Naive thymus-derived CD4-positive, alpha-beta T cell (primary cell): ENCODE results near the gene ERVH48-1. TPM values are rescaled to one million over a fixed set of nuclear protein-coding genes. Genes with fewer than 3 reads are reported as not detected.
"Not testable (repeated sequence)": the region's sequence is repeated elsewhere in the genome, so short reads cannot be mapped to it uniquely, and the experiment has no call there.

Experiments
- ATAC-seq: fragments of 150-1000 bp; cut with Tn5 transposase; 2 replicates; pipeline ENCODE4 v1.10.0; 2021; ENCODE audit warnings: mild to moderate bottlenecking, moderate library complexity
- CTCF ChIA-PET: fragments of 350-600 bp; sonication (Branson Sonifier 250); formaldehyde crosslinking; loops from one replicate; lab custom pipeline; 2021; ENCODE audit warnings: antibody characterized with exemption; lab: Charles Lee
- POLR2A ChIA-PET: fragments of 350-600 bp; sonication (Branson Sonifier 250); formaldehyde crosslinking; loops from one replicate; lab custom pipeline; 2021; ENCODE audit warnings: antibody characterized with exemption, inconsistent platforms; lab: Charles Lee
- DNase-seq, 9 donors: peaks; one replicate each; pipeline versions ENCODE4 v3.0.0 to v3.0.0-alpha.2; 2020 to 2022; ENCODE audit warnings: mixed read lengths in 1 of 9
- H3K27ac ChIP-seq: one replicate; pipeline ENCODE4 v1.7.0; 2013; ENCODE audit warnings: mild to moderate bottlenecking, low read depth, low read length, moderate library complexity
- H3K27me3 ChIP-seq, 2 donors: one replicate each; pipeline ENCODE4 v1.7.0; 2013; ENCODE audit warnings: low read length in 2 of 2, mild to moderate bottlenecking in 2 of 2, moderate library complexity in 2 of 2; ENCODE audit not compliant: control insufficient read depth in 2 of 2, insufficient read depth in 2 of 2
- H3K36me3 ChIP-seq, 3 experiments: 1 replicate in 2 of 3; 2 replicates in 1 of 3; pipeline ENCODE4 v1.7.0; 2013; ENCODE audit warnings: low read length in 3 of 3, mild to moderate bottlenecking in 3 of 3, moderate library complexity in 1 of 3; ENCODE audit not compliant: insufficient read depth in 3 of 3, control insufficient read depth in 2 of 3
- H3K4me1 ChIP-seq, 2 donors: one replicate each; pipeline ENCODE4 v1.7.0; 2013; ENCODE audit warnings: low read length in 2 of 2, mild to moderate bottlenecking in 2 of 2, moderate library complexity in 1 of 2; ENCODE audit not compliant: control insufficient read depth in 2 of 2, insufficient read depth in 2 of 2
- H3K4me3 ChIP-seq: 2 replicates; pipeline ENCODE4 v1.7.0; 2013; ENCODE audit warnings: mild to moderate bottlenecking, low read length
- H3K9me3 ChIP-seq, 3 experiments: 1 replicate in 2 of 3; 2 replicates in 1 of 3; pipeline ENCODE4 v1.7.0; 2013; ENCODE audit warnings: low read length in 3 of 3; ENCODE audit not compliant: control insufficient read depth in 2 of 3
- H3K27ac Mint-ChIP-seq, 9 donors: one replicate each; pipeline ENCODE4 v1.8.0; 2020 to 2022; ENCODE audit warnings: mixed read lengths in 9 of 9, mild to moderate bottlenecking in 8 of 9, moderate library complexity in 5 of 9, inconsistent platforms in 2 of 9
- H3K27me3 Mint-ChIP-seq, 5 donors: one replicate each; pipeline ENCODE4 v1.8.0; 2021 to 2022; ENCODE audit warnings: mixed read lengths in 5 of 5, mild to moderate bottlenecking in 1 of 5
- H3K36me3 Mint-ChIP-seq, 5 donors: one replicate each; pipeline ENCODE4 v1.8.0; 2020 to 2022; ENCODE audit warnings: mixed read lengths in 5 of 5, mild to moderate bottlenecking in 3 of 5, inconsistent platforms in 1 of 5
- H3K4me1 Mint-ChIP-seq, 7 donors: one replicate each; pipeline ENCODE4 v1.8.0; 2020 to 2022; ENCODE audit warnings: mixed read lengths in 7 of 7, mild to moderate bottlenecking in 3 of 7, inconsistent platforms in 1 of 7
- H3K4me3 Mint-ChIP-seq, 10 donors: one replicate each; pipeline ENCODE4 v1.8.0; 2020 to 2022; ENCODE audit warnings: mild to moderate bottlenecking in 10 of 10, mixed read lengths in 10 of 10, moderate library complexity in 6 of 10, inconsistent platforms in 2 of 10
- H3K9me3 Mint-ChIP-seq, 11 donors: one replicate each; pipeline ENCODE4 v1.8.0; 2020 to 2022; ENCODE audit warnings: mixed read lengths in 11 of 11, mild to moderate bottlenecking in 4 of 11, inconsistent platforms in 1 of 11, moderate library complexity in 1 of 11
- intact Hi-C, 2 donors: fragments of 100-400 bp; cut with micrococcal nuclease; formaldehyde crosslinking; loops; one replicate each; pipeline ENCODE4 v1.15.1; 2023
- microRNA-seq: library from miRNA; unstranded; fragments of <30 nt; microRNA quantifications from one replicate; pipeline ENCODE4 v1.2.0, GENCODE V29; 2022; ENCODE audit warnings: borderline microRNAs expressed
- polyA plus RNA-seq, 2 donors: library from polyadenylated mRNA; unstranded; fragments of 300-500 nt; fragmentation: Illumina TruSeq; gene quantifications; one replicate each; pipeline ENCODE4 v1.2.3, GENCODE V29; 2021
- total RNA-seq, 6 experiments: library from RNA in 5 of 6; stranded (reverse) in 5 of 6; gene quantifications; 1 replicate in 5 of 6; 2 replicates in 1 of 6; pipeline ENCODE4 v1.2.3 and lab custom pipeline; 2021 to 2026

Gene ERVH48-1
- total and polyA plus RNA-seq, 7 experiments from 2014 or later: 0.17 to 2.8 (median 0.65) TPM

DNA sequence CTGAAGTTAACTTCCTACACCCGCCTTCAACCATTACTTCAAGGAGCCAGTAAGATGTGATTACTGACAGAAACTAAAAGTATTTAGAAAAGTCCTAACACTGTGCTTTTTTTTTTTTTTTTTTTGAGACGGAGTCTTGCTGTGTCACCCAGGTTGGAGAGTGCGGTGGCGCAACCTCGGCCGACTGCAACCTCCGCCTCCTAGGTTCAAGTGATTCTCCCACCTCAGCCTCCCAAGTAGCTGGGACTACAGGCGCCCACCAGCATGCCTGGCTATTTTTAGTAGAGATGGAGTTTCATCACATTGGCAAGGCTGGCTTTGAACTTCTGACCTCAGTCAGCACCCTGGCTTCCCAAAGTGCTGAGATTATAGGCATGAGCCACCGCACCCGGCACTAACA, 49.6 kb downstream of the ERVH48-1 start:
- ATAC-seq, H3K9me3 ChIP-seq, POLR2A ChIA-PET, H3K4me3 Mint-ChIP-seq, H3K4me3 ChIP-seq, H3K27me3 Mint-ChIP-seq, H3K27ac Mint-ChIP-seq, DNase-seq, H3K9me3 Mint-ChIP-seq, H3K27ac ChIP-seq, H3K27me3 ChIP-seq, intact Hi-C loops: not testable (repeated sequence)
- CTCF ChIA-PET: interaction anchor here (0.9 kb wide), 1 partner anchor 283 kb away, joined by 3 read pairs; no protein-coding TSS in a partner anchor
- Histone ChIP-seq H3K36me3 (peaks cover 0 to 44% (median 20%) of the 10 kb centered on the region in 3 experiments), H3K4me1 (peaks cover 12 to 15% of the 10 kb centered on the region in 2 donors)
- peaks cover 0 to 31% (median 13%) of the 10 kb centered on the region in 5 donors for H3K36me3 Mint-ChIP-seq
- H3K4me1 Mint-ChIP-seq: peaks cover 21 to 37% (median 26%) of the 10 kb centered on the region in 7 donors

DNA sequence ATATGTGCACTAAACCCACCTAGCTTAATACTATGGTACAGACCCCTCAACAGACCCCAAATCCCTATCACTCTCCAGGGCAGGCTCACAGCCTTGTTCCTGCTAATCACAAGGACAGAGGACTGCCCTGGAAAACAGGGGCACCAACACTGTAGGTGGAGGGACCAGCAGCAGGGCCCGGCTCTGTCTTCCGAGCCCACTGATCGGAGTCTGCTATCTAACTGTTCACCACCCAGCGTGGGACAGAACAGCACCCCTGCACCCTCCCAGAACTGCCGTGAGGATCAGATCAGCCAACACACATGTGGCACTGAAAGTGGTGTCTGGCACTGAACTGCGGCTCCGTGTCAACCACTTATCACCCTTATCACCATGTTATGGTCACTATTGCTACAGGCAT, 52.3 kb downstream of the ERVH48-1 start:
- Mint-ChIP-seq H3K9me3 (peaks cover 0 to 2% (median 0%) of the 10 kb centered on the region in 11 donors), H3K4me1 (peaks cover 3 to 16% (median 7%) of the 10 kb centered on the region in 7 donors), H3K36me3 (peaks cover 0 to 40% (median 12%) of the 10 kb centered on the region in 5 donors), H3K4me3 (no peak overlapping the region), H3K27ac (no peak overlapping the region), H3K27me3 (no peaks in the 10 kb centered on the region)
- ATAC-seq (no peak), DNase-seq (no peak)
- H3K4me3 ChIP-seq: no peak overlapping the region
- H3K27me3 ChIP-seq: no peaks in the 10 kb centered on the region
- ChIA-PET CTCF (interaction anchor here (0.6 to 0.9 kb wide), 2 partner anchors 35 to 1074 kb away, joined by 3 to 4 read pairs; no protein-coding TSS in a partner anchor), POLR2A (no interaction called here)
- H3K27ac ChIP-seq: no peak overlapping the region
- intact Hi-C loops: no loop called here
- peaks cover 0 to 62% (median 29%) of the 10 kb centered on the region in 3 experiments for H3K36me3 ChIP-seq
- H3K9me3 ChIP-seq: no peaks in the 10 kb centered on the region
- H3K4me1 ChIP-seq: peaks cover 2% of the 10 kb centered on the region in 2 donors

DNA sequence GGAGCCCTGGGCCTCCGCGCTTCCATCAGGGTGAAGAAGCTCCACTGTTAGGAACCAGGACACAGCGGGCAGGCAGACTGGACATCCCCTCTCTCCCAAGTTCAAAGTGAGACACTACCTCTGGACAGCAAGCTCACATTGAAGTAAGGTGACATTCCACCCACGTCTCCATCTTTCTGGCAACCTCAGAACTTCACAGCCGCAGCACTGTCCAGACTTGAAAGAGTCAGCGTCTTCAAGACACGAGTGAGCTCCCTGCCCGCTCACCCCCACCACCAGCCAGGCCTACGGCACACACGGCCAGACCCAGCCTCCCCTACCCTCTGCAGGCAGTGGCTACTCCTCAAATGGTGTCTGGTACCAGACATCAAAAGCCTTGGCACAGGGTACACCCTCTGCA, 57.2 kb downstream of the ERVH48-1 start:
- no peak overlapping the region for H3K27ac Mint-ChIP-seq

More for the DNA sequence above, 57.2 kb downstream of the ERVH48-1 start:
- no peak for ATAC-seq
- Histone ChIP-seq H3K4me3 (no peak overlapping the region), H3K4me1 (no peaks in the 10 kb centered on the region), H3K27me3 (no peaks in the 10 kb centered on the region), H3K36me3 (peaks cover 0 to 91% (median 29%) of the 10 kb centered on the region in 3 experiments), H3K9me3 (no peaks in the 10 kb centered on the region), H3K27ac (no peak overlapping the region)
- H3K27me3 Mint-ChIP-seq: no peaks in the 10 kb centered on the region
- peaks cover 0 to 2% (median 0%) of the 10 kb centered on the region in 11 donors for H3K9me3 Mint-ChIP-seq
- H3K4me1 Mint-ChIP-seq: peaks cover 7 to 29% (median 17%) of the 10 kb centered on the region in 7 donors
- intact Hi-C loops: no loop called here
- ChIA-PET POLR2A (interaction anchor here (0.6 kb wide), 2 partner anchors 10 to 991 kb away, joined by 3 read pairs; no protein-coding TSS in a partner anchor), CTCF (no interaction called here)
- DNase-seq: no peak
- no peak overlapping the region for H3K4me3 Mint-ChIP-seq
- peaks cover 0 to 40% (median 15%) of the 10 kb centered on the region in 5 donors for H3K36me3 Mint-ChIP-seq

Small RNA genes within 50 kb of the gene (microRNA-seq; reads per million reads assigned to microRNA genes)
- not detected for gene MIR5692B

Other genes starting within 250 kb of the ERVH48-1 start
- 10 to 100 TPM; 24.4 to 39.1 (median 30.5) TPM for gene WDR4, start 46.1 kb downstream of the ERVH48-1 start, total RNA-seq
- 10 to 100 TPM; 10.4 TPM for gene WDR4, start 46.1 kb downstream of the ERVH48-1 start, polyA plus RNA-seq
- 10 to 100 TPM; 25.3 to 33.1 (median 30.9) TPM for gene NDUFV3, start 32.3 kb downstream of the ERVH48-1 start, total RNA-seq
- gene NDUFV3, start 32.3 kb downstream of the ERVH48-1 start, polyA plus RNA-seq: 10 to 100 TPM; 20.0 to 25.5 TPM
- gene PKNOX1, start 48.9 kb upstream of the ERVH48-1 start, total RNA-seq: 10 to 100 TPM; 14.7 to 24.7 (median 20.8) TPM
- gene PKNOX1, start 48.9 kb upstream of the ERVH48-1 start, polyA plus RNA-seq: 10 to 100 TPM; 14.7 to 14.9 TPM
- gene CBS, start 150.2 kb upstream of the ERVH48-1 start, total RNA-seq: 10 to 100 TPM in 1 of 5 experiments, under 1 TPM in 2, not detected in 2; 0.40 to 21.2 (median 0.88) TPM
- not detected for gene CBS, start 150.2 kb upstream of the ERVH48-1 start, polyA plus RNA-seq
- 100 to 1,000 TPM in 1 of 5 experiments, 10 to 100 TPM in 3, 1 to 10 TPM in 1; 7.5 to 134 (median 76.0) TPM for gene U2AF1, start 181.9 kb upstream of the ERVH48-1 start, total RNA-seq
- gene U2AF1, start 181.9 kb upstream of the ERVH48-1 start, polyA plus RNA-seq: 10 to 100 TPM; 74.4 to 82.2 TPM
- gene CRYAA, start 243.4 kb upstream of the ERVH48-1 start, total RNA-seq: not detected
- gene CRYAA, start 243.4 kb upstream of the ERVH48-1 start, polyA plus RNA-seq: not detected